Measurements from ENCODE around the gene IL25. TPM values are rescaled to one million over a fixed set of nuclear protein-coding genes. Genes with fewer than 3 reads are reported as not detected.

The IL25 gene
- total RNA-seq, 1 experiment from 2014 or later, result not detected

DNA sequence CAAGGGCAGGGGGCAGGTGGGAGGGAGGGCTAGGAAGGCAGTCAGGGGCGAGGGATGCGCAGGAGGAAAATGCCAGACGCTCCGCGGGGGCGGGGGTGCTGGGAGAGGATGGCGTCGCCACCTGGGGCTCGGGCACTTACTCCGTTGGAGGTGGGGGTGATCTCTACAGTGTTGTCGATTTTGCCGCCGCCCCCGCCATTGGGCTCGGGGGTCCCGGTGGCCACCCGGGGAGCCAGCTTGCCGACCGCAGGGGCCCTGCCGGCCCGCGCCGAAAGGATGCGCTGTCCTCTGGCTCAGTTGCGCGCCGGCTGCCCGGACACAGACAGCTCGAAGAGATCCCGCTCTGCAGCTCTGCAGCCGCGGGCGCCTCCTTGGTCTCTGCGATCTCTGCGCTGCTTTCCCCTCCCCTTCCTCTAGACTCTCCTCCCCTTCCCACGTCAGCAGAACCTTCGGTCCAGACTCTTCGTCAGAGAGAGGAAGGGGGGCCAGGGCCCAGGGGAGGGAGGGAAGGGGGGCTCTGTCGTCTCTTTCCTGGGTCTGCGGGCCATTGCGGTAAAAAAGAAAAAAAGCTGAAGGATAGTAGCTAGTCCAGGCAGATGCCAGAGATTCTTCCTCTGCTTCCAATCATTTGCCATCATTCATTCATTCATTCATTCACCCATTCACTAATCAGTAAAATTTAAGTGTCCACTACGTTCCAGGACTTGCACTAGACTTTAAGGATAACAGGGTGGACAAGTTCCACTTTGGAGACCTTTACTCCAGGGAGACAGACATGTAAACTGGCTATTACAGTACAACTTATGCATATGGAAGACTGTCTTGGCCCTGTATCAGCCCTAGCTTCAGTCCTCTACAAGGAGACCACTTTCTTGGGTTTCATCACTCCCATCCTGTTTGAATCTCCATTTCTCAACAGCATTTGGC lies 19.8 kb upstream of the IL25 start, which contains the start of gene SLC22A17:
TSS of gene SLC22A17 (minus strand) at position 382 of the 927 bp plus-strand sequence.
- ATAC-seq, result peak; percentile 89
- Histone ChIP-seq H3K27ac (ENCODE audit: low read length) (no peak within 1 kb of the TSS), H3K27me3 (ENCODE audit: control insufficient read depth, insufficient read depth, low read length) (peaks cover 11% of the 10 kb centered on the region), H3K4me3 (ENCODE audit: low read depth in 2 of 2, low read length in 2 of 2) (peak within 1 kb of the TSS; percentile 37 to 47), H3K9me3 (ENCODE audit: control insufficient read depth, insufficient read depth, low read depth, low read length) (no peaks in the 10 kb centered on the region), H3K36me3 (ENCODE audit: control insufficient read depth, insufficient read depth, low read length) (no peaks in the 10 kb centered on the region), H3K4me1 (ENCODE audit: control insufficient read depth, insufficient read depth, low read length) (no peaks in the 10 kb centered on the region)
- ChIA-PET POLR2A (no interaction called here), CTCF (interaction anchor here (0.7 kb wide), 1 partner anchor 11 kb away, joined by 14 read pairs; no protein-coding TSS in a partner anchor)
- no TSS peak for BruUV-seq (replicated peaks)
- intact Hi-C loops (cut with micrococcal nuclease; ENCODE audit: unreplicated experiment) (no loop called here), in situ Hi-C loops (cut with HindIII; ENCODE audit: low pct_unique_long_range_greater_than_20kb, low sequenced_read_pairs) (no loop called here)
- TF ChIP-seq TCF7L2 (IDR thresholded peaks at IDR 0.05; ENCODE audit: low read depth, low read length), result no peak
- TF ChIP-seq, protein P1, sequence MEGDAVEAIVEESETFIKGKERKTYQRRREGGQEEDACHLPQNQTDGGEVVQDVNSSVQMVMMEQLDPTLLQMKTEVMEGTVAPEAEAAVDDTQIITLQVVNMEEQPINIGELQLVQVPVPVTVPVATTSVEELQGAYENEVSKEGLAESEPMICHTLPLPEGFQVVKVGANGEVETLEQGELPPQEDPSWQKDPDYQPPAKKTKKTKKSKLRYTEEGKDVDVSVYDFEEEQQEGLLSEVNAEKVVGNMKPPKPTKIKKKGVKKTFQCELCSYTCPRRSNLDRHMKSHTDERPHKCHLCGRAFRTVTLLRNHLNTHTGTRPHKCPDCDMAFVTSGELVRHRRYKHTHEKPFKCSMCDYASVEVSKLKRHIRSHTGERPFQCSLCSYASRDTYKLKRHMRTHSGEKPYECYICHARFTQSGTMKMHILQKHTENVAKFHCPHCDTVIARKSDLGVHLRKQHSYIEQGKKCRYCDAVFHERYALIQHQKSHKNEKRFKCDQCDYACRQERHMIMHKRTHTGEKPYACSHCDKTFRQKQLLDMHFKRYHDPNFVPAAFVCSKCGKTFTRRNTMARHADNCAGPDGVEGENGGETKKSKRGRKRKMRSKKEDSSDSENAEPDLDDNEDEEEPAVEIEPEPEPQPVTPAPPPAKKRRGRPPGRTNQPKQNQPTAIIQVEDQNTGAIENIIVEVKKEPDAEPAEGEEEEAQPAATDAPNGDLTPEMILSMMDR (IDR thresholded peaks at IDR 0.05), result 0 out of 2 replicates have a peak, but pooled peaks have one; percentile 7
- DNase-seq (ENCODE audit: low read depth, low spot score), result no peak

DNA sequence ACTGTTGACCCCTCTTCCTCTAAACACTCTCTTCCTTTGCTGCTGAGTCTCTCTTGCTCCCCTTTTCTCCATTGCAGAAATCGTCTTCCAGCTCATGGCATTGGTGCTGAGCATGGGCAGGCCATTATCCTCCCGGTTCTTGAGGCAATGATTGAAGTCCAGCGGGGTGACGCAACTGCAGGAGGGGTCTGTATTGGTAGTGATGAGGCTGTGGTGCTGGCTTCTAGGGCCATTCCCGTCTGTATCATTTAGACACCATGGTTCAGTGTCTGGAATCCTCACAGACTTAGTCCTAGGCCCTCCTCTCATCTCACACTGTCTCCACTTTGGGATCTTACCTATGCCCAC lies 19.2 kb upstream of the IL25 start:
- H3K4me1 ChIP-seq (ENCODE audit: control insufficient read depth, insufficient read depth, low read length), result no peaks in the 10 kb centered on the region
- ATAC-seq (no peak), DNase-seq (ENCODE audit: low read depth, low spot score) (no peak)
- H3K4me3 ChIP-seq (ENCODE audit: low read depth in 2 of 2, low read length in 2 of 2), result no peak overlapping the region
- H3K36me3 ChIP-seq (ENCODE audit: control insufficient read depth, insufficient read depth, low read length), result no peaks in the 10 kb centered on the region
- in situ Hi-C loops (cut with HindIII; ENCODE audit: low pct_unique_long_range_greater_than_20kb, low sequenced_read_pairs), result no loop called here
- POLR2A ChIA-PET, result no interaction called here
- H3K27ac ChIP-seq (ENCODE audit: low read length), result no peak overlapping the region
- no peaks in the 10 kb centered on the region for H3K9me3 ChIP-seq (ENCODE audit: control insufficient read depth, insufficient read depth, low read depth, low read length)
- peaks cover 11% of the 10 kb centered on the region for H3K27me3 ChIP-seq (ENCODE audit: control insufficient read depth, insufficient read depth, low read length)
- TF ChIP-seq TCF7L2 (IDR thresholded peaks at IDR 0.05; ENCODE audit: low read depth, low read length), result no peak
- TF ChIP-seq, protein P1 (IDR thresholded peaks at IDR 0.05), result no peak
- no TSS peak for BruUV-seq (replicated peaks)
- intact Hi-C loops (cut with micrococcal nuclease; ENCODE audit: unreplicated experiment), result no loop called here
- CTCF ChIA-PET, result no interaction called here

DNA sequence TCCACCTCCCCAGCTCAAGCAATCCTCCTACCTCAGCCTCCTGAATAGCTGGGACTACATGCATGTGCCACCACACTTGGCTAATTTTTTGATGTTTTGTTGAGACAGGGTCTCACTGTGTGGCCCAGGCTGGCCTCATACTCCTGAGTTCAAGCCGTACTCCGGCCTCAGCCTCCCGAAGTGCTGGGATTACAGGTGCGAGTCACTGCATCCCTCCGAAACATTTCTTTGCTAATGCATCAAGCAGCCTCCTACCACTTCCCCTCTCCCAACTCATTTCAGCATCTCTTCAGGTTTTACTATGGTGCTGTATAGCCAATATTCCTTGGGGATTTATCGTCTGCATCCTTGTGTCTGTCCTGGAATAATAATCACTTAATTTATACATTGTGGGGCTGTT lies 17.6 kb upstream of the IL25 start:
- intact Hi-C loops (cut with micrococcal nuclease; ENCODE audit: unreplicated experiment), result no loop called here
- no peaks in the 10 kb centered on the region for H3K4me1 ChIP-seq (ENCODE audit: control insufficient read depth, insufficient read depth, low read length)
- BruUV-seq (replicated peaks), result no TSS peak
- DNase-seq (ENCODE audit: low read depth, low spot score) (no peak), ATAC-seq (no peak)
- H3K27ac ChIP-seq (ENCODE audit: low read length), result no peak overlapping the region
- in situ Hi-C loops (cut with HindIII; ENCODE audit: low pct_unique_long_range_greater_than_20kb, low sequenced_read_pairs), result no loop called here
- no peak overlapping the region for H3K4me3 ChIP-seq (ENCODE audit: low read depth in 2 of 2, low read length in 2 of 2)
- H3K36me3 ChIP-seq (ENCODE audit: control insufficient read depth, insufficient read depth, low read length), result no peaks in the 10 kb centered on the region
- H3K9me3 ChIP-seq (ENCODE audit: control insufficient read depth, insufficient read depth, low read depth, low read length), result no peaks in the 10 kb centered on the region
- CTCF ChIA-PET, result no interaction called here
- POLR2A ChIA-PET, result no interaction called here
- H3K27me3 ChIP-seq (ENCODE audit: control insufficient read depth, insufficient read depth, low read length), result peaks cover 11% of the 10 kb centered on the region
- TF ChIP-seq POLR2AphosphoS5 (IDR thresholded peaks at IDR 0.05; ENCODE audit: low read depth, low read length), result no peak
- TF ChIP-seq, protein P1 (IDR thresholded peaks at IDR 0.05), result no peak
- TF ChIP-seq TCF7L2 (IDR thresholded peaks at IDR 0.05; ENCODE audit: low read depth, low read length), result no peak
- TF ChIP-seq, protein P2, sequence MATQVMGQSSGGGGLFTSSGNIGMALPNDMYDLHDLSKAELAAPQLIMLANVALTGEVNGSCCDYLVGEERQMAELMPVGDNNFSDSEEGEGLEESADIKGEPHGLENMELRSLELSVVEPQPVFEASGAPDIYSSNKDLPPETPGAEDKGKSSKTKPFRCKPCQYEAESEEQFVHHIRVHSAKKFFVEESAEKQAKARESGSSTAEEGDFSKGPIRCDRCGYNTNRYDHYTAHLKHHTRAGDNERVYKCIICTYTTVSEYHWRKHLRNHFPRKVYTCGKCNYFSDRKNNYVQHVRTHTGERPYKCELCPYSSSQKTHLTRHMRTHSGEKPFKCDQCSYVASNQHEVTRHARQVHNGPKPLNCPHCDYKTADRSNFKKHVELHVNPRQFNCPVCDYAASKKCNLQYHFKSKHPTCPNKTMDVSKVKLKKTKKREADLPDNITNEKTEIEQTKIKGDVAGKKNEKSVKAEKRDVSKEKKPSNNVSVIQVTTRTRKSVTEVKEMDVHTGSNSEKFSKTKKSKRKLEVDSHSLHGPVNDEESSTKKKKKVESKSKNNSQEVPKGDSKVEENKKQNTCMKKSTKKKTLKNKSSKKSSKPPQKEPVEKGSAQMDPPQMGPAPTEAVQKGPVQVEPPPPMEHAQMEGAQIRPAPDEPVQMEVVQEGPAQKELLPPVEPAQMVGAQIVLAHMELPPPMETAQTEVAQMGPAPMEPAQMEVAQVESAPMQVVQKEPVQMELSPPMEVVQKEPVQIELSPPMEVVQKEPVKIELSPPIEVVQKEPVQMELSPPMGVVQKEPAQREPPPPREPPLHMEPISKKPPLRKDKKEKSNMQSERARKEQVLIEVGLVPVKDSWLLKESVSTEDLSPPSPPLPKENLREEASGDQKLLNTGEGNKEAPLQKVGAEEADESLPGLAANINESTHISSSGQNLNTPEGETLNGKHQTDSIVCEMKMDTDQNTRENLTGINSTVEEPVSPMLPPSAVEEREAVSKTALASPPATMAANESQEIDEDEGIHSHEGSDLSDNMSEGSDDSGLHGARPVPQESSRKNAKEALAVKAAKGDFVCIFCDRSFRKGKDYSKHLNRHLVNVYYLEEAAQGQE (IDR thresholded peaks at IDR 0.05; ENCODE audit: insufficient read depth in 1 of 2, low read depth in 2 of 2, low read length in 1 of 2), result no peak
- TF ChIP-seq SIN3A (IDR thresholded peaks at IDR 0.05; ENCODE audit: borderline replicate concordance, insufficient read depth, low read depth, low read length), result no peak
